Measurements from ENCODE around the gene WDR54. TPM values are rescaled to one million over a fixed set of nuclear protein-coding genes. Genes with fewer than 3 reads are reported as not detected.

The WDR54 gene
- 24.6 and 28.0 TPM in 2 replicates for total RNA-seq

GRCh38 chr2:74421221-74421870, at the start of gene WDR54, which contains the start of gene C2orf81:
Gene WDR54 (plus strand): TSS chr2:74421730. CDS start chr2:74422154, 424 bp downstream.
Gene C2orf81 (minus strand): TSS chr2:74421619. CDS start chr2:74421560, 59 bp downstream.
- H3K27me3 ChIP-seq (ENCODE audit: control insufficient read depth, insufficient read depth, low read length), result no peaks in the 10 kb centered on the region
- no peaks in the 10 kb centered on the region for H3K36me3 ChIP-seq (ENCODE audit: control insufficient read depth, insufficient read depth, low read length)
- H3K4me3 ChIP-seq (ENCODE audit: low read depth, low read length), result peak within 1 kb of the TSS; percentile 72
- no peak for DNase-seq (ENCODE audit: low read depth)
- TF ChIP-seq CTCF (IDR thresholded peaks at IDR 0.05; ENCODE audit: insufficient read depth, low read length, poor library complexity, severe bottlenecking), result no peak

DNA sequence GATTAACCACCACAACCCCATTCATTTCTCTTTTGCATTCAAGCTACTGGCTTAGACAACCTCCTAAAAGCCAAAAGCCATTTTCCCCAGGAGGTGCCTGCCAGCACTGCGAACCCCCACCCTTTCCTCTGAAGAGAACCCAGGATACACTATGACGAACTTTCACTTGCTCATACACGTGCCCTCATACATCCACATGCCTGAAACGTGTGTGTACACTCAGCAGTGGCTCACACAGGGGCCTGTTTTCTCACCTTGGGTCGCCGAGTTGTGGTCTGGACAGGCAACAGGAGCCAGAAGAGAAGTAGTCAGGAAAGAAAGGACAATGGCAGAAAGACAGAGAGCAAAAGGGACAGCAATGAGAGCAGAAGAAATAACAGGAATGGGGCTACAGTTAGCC, 48.9 kb upstream of the WDR54 start:
- H3K36me3 ChIP-seq (ENCODE audit: control insufficient read depth, insufficient read depth, low read length), result peaks cover 6% of the 10 kb centered on the region
- H3K27me3 ChIP-seq (ENCODE audit: control insufficient read depth, insufficient read depth, low read length), result no peaks in the 10 kb centered on the region
- DNase-seq (ENCODE audit: low read depth), result no peak
- no peak overlapping the region for H3K4me3 ChIP-seq (ENCODE audit: low read depth, low read length)
- TF ChIP-seq CTCF (IDR thresholded peaks at IDR 0.05; ENCODE audit: insufficient read depth, low read length, poor library complexity, severe bottlenecking), result no peak

- Histone ChIP-seq H3K4me3 (ENCODE audit: low read depth, low read length) (no peak overlapping the region), H3K27me3 (ENCODE audit: control insufficient read depth, insufficient read depth, low read length) (no peaks in the 10 kb centered on the region), H3K36me3 (ENCODE audit: control insufficient read depth, insufficient read depth, low read length) (peaks cover 6% of the 10 kb centered on the region)
- DNase-seq (ENCODE audit: low read depth), result no peak
- no peak for TF ChIP-seq CTCF (IDR thresholded peaks at IDR 0.05; ENCODE audit: insufficient read depth, low read length, poor library complexity, severe bottlenecking)
Observed at GRCh38 chr2:74373221-74373676, 48.3 kb upstream of the WDR54 start.

- Histone ChIP-seq H3K36me3 (ENCODE audit: control insufficient read depth, insufficient read depth, low read length) (peaks cover 6% of the 10 kb centered on the region), H3K4me3 (ENCODE audit: low read depth, low read length) (peak overlapping the region; percentile 46), H3K27me3 (ENCODE audit: control insufficient read depth, insufficient read depth, low read length) (no peaks in the 10 kb centered on the region)
- no peak for TF ChIP-seq CTCF (IDR thresholded peaks at IDR 0.05; ENCODE audit: insufficient read depth, low read length, poor library complexity, severe bottlenecking)
- DNase-seq (ENCODE audit: low read depth), result no peak
Observed at GRCh38 chr2:74373985-74374384, 47.5 kb upstream of the WDR54 start.

DNA sequence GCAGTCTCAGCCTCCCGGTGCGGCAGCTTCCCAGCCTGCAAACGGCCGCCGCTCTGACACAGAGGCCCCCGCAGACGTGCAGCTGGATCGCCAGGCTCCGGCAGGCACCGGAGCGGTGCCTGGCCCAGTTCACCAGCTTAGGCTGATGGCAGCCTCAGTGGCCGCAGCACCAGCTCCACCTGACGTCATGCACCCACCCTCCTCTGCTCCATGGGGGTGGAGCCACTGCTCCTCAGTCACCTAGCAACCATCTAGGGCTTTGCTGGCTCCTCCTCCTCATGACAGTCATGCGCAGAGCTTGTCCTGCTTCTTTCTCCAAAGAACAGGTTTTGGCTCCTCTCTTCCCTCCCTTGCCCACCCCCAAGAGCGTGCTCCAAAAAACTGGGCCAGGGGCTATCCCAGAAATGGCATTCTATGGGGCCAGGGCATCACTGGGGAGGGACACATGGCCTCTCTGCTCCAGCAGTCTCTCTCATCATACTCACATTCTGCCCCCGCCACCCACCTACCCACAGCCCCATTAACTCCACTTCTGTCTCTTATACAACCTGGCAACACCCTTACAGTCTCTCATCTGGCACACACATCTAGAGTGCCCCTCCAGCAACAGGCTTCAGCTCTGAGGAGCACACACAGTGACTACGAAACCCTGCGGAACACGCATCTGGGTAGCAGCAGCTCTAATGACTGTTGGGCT, 46.9 kb upstream of the WDR54 start:
- TF ChIP-seq CTCF (IDR thresholded peaks at IDR 0.05; ENCODE audit: insufficient read depth, low read length, poor library complexity, severe bottlenecking), result no peak
- Histone ChIP-seq H3K36me3 (ENCODE audit: control insufficient read depth, insufficient read depth, low read length) (peaks cover 4% of the 10 kb centered on the region), H3K27me3 (ENCODE audit: control insufficient read depth, insufficient read depth, low read length) (no peaks in the 10 kb centered on the region), H3K4me3 (ENCODE audit: low read depth, low read length) (peak overlapping the region; percentile 46)
- DNase-seq (ENCODE audit: low read depth), result peak; percentile 65

Measured in kidney epithelial cell (primary cell).